GM23338 (cell line): ENCODE data around the gene IPO13. TPM values are rescaled to one million over a fixed set of nuclear protein-coding genes. Genes with fewer than 3 reads are reported as not detected.

Experiments
- ATAC-seq: fragments of 200-7000 bp; cut with Tn5 transposase; 3 replicates; pipeline ENCODE4 v1.9.1; 2020
- DNase-seq: peaks from one replicate; pipeline ENCODE4 v3.0.0-alpha.2; 2015; ENCODE audit warnings: low spot score
- H2AFZ ChIP-seq: fragments of 200-600 bp; sonication (generic); 2 replicates; pipeline ENCODE4 v1.8.0; 2016; ENCODE audit warnings: antibody characterized with exemption, mild to moderate bottlenecking, moderate library complexity
- H3F3A ChIP-seq: fragments of 200-600 bp; sonication (generic); replicated peaks from 2 replicates; pipeline ENCODE4 v1.8.0; 2017; ENCODE audit warnings: antibody characterized with exemption, mixed run types, low read depth
- H3K27ac ChIP-seq: fragments of 200-600 bp; sonication (generic); 2 replicates; pipeline ENCODE4 v1.6.1; 2016; ENCODE audit warnings: low read depth
- H3K27me3 ChIP-seq: fragments of 200-600 bp; sonication (generic); 2 replicates; pipeline ENCODE4 v1.8.0; 2016; ENCODE audit warnings: mild to moderate bottlenecking, mixed run types, moderate library complexity; ENCODE audit not compliant: insufficient read depth
- H3K36me3 ChIP-seq: fragments of 200-600 bp; sonication (generic); 2 replicates; pipeline ENCODE4 v1.8.0; 2016; ENCODE audit warnings: mild to moderate bottlenecking; ENCODE audit not compliant: insufficient read depth
- H3K4me1 ChIP-seq: fragments of 200-600 bp; sonication (generic); 2 replicates; pipeline ENCODE4 v1.8.0; 2016; ENCODE audit warnings: mild to moderate bottlenecking, moderate library complexity; ENCODE audit not compliant: insufficient read depth
- H3K4me2 ChIP-seq: fragments of 200-600 bp; sonication (generic); 2 replicates; pipeline ENCODE4 v1.7.1; 2017; ENCODE audit warnings: mixed run types
- H3K4me3 ChIP-seq: fragments of 200-600 bp; sonication (generic); 2 replicates; pipeline ENCODE4 v1.6.1; 2016; ENCODE audit warnings: mixed run types
- H3K79me2 ChIP-seq: fragments of 200-600 bp; sonication (generic); replicated peaks from 2 replicates; pipeline ENCODE4 v1.8.0; 2017; ENCODE audit warnings: mild to moderate bottlenecking; ENCODE audit not compliant: insufficient read depth
- H3K9me2 ChIP-seq: fragments of 200-600 bp; sonication (generic); 2 replicates; pipeline ENCODE4 v1.8.0; 2017; ENCODE audit not compliant: insufficient read depth
- H4K20me1 ChIP-seq: fragments of 200-600 bp; sonication (generic); replicated peaks from 2 replicates; pipeline ENCODE4 v1.8.0; 2017; ENCODE audit warnings: mild to moderate bottlenecking; ENCODE audit not compliant: insufficient read depth
- H3K27ac Mint-ChIP-seq: 2 replicates; pipeline ENCODE4 v1.8.0; 2020; ENCODE audit warnings: inconsistent platforms, mild to moderate bottlenecking, moderate library complexity, mixed read lengths
- H3K27me3 Mint-ChIP-seq: 3 replicates; pipeline ENCODE4 v1.8.0; 2022; ENCODE audit warnings: low read depth, mild to moderate bottlenecking, moderate library complexity, mixed read lengths, inconsistent platforms; ENCODE audit not compliant: insufficient read depth, poor library complexity
- H3K36me3 Mint-ChIP-seq: 3 replicates; pipeline ENCODE4 v1.8.0; 2021; ENCODE audit warnings: low read depth, mild to moderate bottlenecking, inconsistent platforms, moderate library complexity, mixed read lengths
- H3K4me1 Mint-ChIP-seq: 3 replicates; pipeline ENCODE4 v1.8.0; 2020; ENCODE audit warnings: mild to moderate bottlenecking, inconsistent platforms, mixed read lengths
- H3K4me3 Mint-ChIP-seq: 3 replicates; pipeline ENCODE4 v1.8.0; 2021; ENCODE audit warnings: moderate library complexity, mild to moderate bottlenecking, inconsistent platforms, mixed read lengths
- H3K9me3 Mint-ChIP-seq: 3 replicates; pipeline ENCODE4 v1.8.0; 2020; ENCODE audit warnings: moderate library complexity, mild to moderate bottlenecking, inconsistent platforms, mixed read lengths
- CREB1 ChIP-seq: fragments of 250-450 bp; sonication (Bioruptor Pico); IDR thresholded peaks from 2 replicates; pipeline ENCODE4 v1.5.0; 2020; ENCODE audit warnings: low read depth, mild to moderate bottlenecking, moderate library complexity
- EZH2 ChIP-seq: fragments of 200-600 bp; sonication (generic); IDR thresholded peaks from one replicate; pipeline ENCODE4 v1.8.0; 2017; ENCODE audit warnings: antibody characterized with exemption, mild to moderate bottlenecking, low read depth; ENCODE audit not compliant: unreplicated experiment
- EZH2phosphoT487 ChIP-seq: fragments of 200-600 bp; sonication (generic); IDR thresholded peaks from one replicate; pipeline ENCODE4 v1.8.1; 2018; ENCODE audit warnings: antibody characterized with exemption; ENCODE audit not compliant: unreplicated experiment
- NANOG ChIP-seq: IDR thresholded peaks from 2 replicates; pipeline ENCODE4 v1.6.1; 2016; ENCODE audit warnings: antibody characterized with exemption, borderline replicate concordance
- POLR2AphosphoS5 ChIP-seq: IDR thresholded peaks from 2 replicates; pipeline ENCODE4 v1.6.1; 2016; ENCODE audit warnings: antibody characterized with exemption, low read depth
- STAT1 ChIP-seq: IDR thresholded peaks from one replicate; pipeline ENCODE4 v1.6.1; 2016; ENCODE audit warnings: antibody characterized with exemption; ENCODE audit not compliant: unreplicated experiment
- ZNF331 ChIP-seq: fragments of 250-450 bp; sonication (Bioruptor Pico); IDR thresholded peaks from 2 replicates; pipeline ENCODE4 v1.5.0; 2020; ENCODE audit warnings: low read depth, mild to moderate bottlenecking, moderate library complexity
- ZNF462 ChIP-seq: fragments of 250-450 bp; sonication (Bioruptor Pico); IDR thresholded peaks from 2 replicates; pipeline ENCODE4 v1.5.0; 2020; ENCODE audit warnings: mild to moderate bottlenecking, moderate library complexity
- polyA plus RNA-seq: library from polyadenylated mRNA; unstranded; fragments of >200 nt; fragmentation: Nextera tagmentation; extraction: Ambion mirVana; gene quantifications from 2 replicates; pipeline ENCODE4 v1.2.1, GENCODE V29; 2016
- total RNA-seq: library from RNA; depleted of rRNA; stranded (reverse); fragments of >200 nt; shearing (Covaris generic); gene quantifications from 2 replicates; pipeline ENCODE4 v1.2.3, GENCODE V29; 2014
- TF ChIP-seq, protein P1 (sequence below): IDR thresholded peaks from 2 replicates; pipeline ENCODE4 v1.6.1; 2016; ENCODE audit warnings: antibody characterized with exemption
- TF ChIP-seq, protein P2 (sequence below), 2 experiments: fragments of 200-600 bp in 1 of 2; sonication (generic) in 1 of 2; conservative IDR thresholded peaks; 2 replicates each; pipeline versions ENCODE4 v1.5.1 to v1.6.1; 2016 to 2017; ENCODE audit warnings: antibody characterized with exemption in 2 of 2, low read depth in 2 of 2, mild to moderate bottlenecking in 2 of 2, moderate library complexity in 1 of 2

The IPO13 gene
- total and polyA plus RNA-seq, 2 experiments from 2014 or later: 10.4 to 22.8 TPM

- no peak overlapping the region; the same call in 1 of the 2 replicates for H3K27ac Mint-ChIP-seq
- peaks cover 7% of the 10 kb centered on the region for H3K27me3 Mint-ChIP-seq
- no peaks in the 10 kb centered on the region; the same call in 2 of the 3 replicates for H3K36me3 Mint-ChIP-seq
- TF ChIP-seq, protein P1, sequence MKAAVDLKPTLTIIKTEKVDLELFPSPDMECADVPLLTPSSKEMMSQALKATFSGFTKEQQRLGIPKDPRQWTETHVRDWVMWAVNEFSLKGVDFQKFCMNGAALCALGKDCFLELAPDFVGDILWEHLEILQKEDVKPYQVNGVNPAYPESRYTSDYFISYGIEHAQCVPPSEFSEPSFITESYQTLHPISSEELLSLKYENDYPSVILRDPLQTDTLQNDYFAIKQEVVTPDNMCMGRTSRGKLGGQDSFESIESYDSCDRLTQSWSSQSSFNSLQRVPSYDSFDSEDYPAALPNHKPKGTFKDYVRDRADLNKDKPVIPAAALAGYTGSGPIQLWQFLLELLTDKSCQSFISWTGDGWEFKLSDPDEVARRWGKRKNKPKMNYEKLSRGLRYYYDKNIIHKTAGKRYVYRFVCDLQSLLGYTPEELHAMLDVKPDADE: no peak
- no peak for TF ChIP-seq ZNF331 (CRISPR knock-in tag)
- TF ChIP-seq STAT1: no peak
- TF ChIP-seq, protein P2, sequence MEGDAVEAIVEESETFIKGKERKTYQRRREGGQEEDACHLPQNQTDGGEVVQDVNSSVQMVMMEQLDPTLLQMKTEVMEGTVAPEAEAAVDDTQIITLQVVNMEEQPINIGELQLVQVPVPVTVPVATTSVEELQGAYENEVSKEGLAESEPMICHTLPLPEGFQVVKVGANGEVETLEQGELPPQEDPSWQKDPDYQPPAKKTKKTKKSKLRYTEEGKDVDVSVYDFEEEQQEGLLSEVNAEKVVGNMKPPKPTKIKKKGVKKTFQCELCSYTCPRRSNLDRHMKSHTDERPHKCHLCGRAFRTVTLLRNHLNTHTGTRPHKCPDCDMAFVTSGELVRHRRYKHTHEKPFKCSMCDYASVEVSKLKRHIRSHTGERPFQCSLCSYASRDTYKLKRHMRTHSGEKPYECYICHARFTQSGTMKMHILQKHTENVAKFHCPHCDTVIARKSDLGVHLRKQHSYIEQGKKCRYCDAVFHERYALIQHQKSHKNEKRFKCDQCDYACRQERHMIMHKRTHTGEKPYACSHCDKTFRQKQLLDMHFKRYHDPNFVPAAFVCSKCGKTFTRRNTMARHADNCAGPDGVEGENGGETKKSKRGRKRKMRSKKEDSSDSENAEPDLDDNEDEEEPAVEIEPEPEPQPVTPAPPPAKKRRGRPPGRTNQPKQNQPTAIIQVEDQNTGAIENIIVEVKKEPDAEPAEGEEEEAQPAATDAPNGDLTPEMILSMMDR (conservative IDR thresholded peaks at IDR 0.05; ENCODE audit: low read depth in 2 of 2): no peak
- TF ChIP-seq EZH2: no peak
- TF ChIP-seq NANOG: no peak
- TF ChIP-seq POLR2AphosphoS5: no peak
- TF ChIP-seq EZH2phosphoT487: no peak
- TF ChIP-seq ZNF462 (CRISPR knock-in tag): no peak
- no peak for TF ChIP-seq CREB1
- no peak overlapping the region for H3K27ac ChIP-seq
- H3K79me2 ChIP-seq: no peaks in the 10 kb centered on the region; the same call in 1 of the 2 replicates
- H3K9me3 Mint-ChIP-seq: no peaks in the 10 kb centered on the region
- H3K27me3 ChIP-seq: no peaks in the 10 kb centered on the region
- peak overlapping the region; percentile 97 for H3K4me2 ChIP-seq
- H4K20me1 ChIP-seq: no peaks in the 10 kb centered on the region; the same call in 1 of the 2 replicates
- peak overlapping the region; percentile 88 for H3K4me3 Mint-ChIP-seq
- peaks cover 9% of the 10 kb centered on the region for H3K4me1 ChIP-seq
- H3F3A ChIP-seq: 0 out of 2 replicates have a peak, but pooled peaks cover 7% of the 10 kb centered on the region
- H3K36me3 ChIP-seq: no peaks in the 10 kb centered on the region
- peak overlapping the region; percentile 88; the same call in 1 of the 2 replicates for H3K4me3 ChIP-seq
- peaks cover 26% of the 10 kb centered on the region for H3K4me1 Mint-ChIP-seq
- no peak overlapping the region for H2AFZ ChIP-seq
- no peak for DNase-seq
- ATAC-seq: no peak
- no peaks in the 10 kb centered on the region for H3K9me2 ChIP-seq
These were observed 1.2 kb downstream of the IPO13 start for GRCh38 chr1:43947874-43948437.
